SK-MEL-5 (cell line): Measurements from ENCODE around the gene ASIC1. TPM values are rescaled to one million over a fixed set of nuclear protein-coding genes. Genes with fewer than 3 reads are reported as not detected.

ENCODE experiments used
- DNase-seq: peaks from one replicate; pipeline ENCODE4 v3.0.0-alpha.2; 2016; ENCODE audit warnings: low read depth, low spot score
- in situ Hi-C: cut with HindIII; loops from 2 replicates; pipeline ENCODE4 v1.10.0; 2016; ENCODE audit warnings: low sequenced_read_pairs, high pct_unique_total_duplicates, low pct_unique_long_range_greater_than_20kb
- total RNA-seq: library from RNA; depleted of rRNA; stranded (reverse); fragments of >200 nt; shearing (Covaris generic); gene quantifications from 2 replicates; pipeline ENCODE4 v1.2.3, GENCODE V29; 2014

The ASIC1 gene
- total RNA-seq, 1 experiment from 2014 or later: 4.7 TPM

GRCh38 chr12:50089730-50090129, 32.3 kb downstream of the ASIC1 start:
- no peak for DNase-seq
- in situ Hi-C loops: no loop called here

- in situ Hi-C loops: no loop called here
- DNase-seq: no peak
Measured at GRCh38 chr12:50090391-50090790, 33.0 kb downstream of the ASIC1 start.

- in situ Hi-C loops: no loop called here
- no peak for DNase-seq
Measured at GRCh38 chr12:50097952-50098351, 40.6 kb downstream of the ASIC1 start.

GRCh38 chr12:50099302-50100008, 42.1 kb downstream of the ASIC1 start:
- DNase-seq: no peak
- in situ Hi-C loops: no loop called here

- no peak for DNase-seq
- in situ Hi-C loops: no loop called here
Measured at GRCh38 chr12:50100561-50100960, 43.2 kb downstream of the ASIC1 start.

- in situ Hi-C loops: no loop called here
- DNase-seq: peak; percentile 78
Measured at GRCh38 chr12:50101663-50102062, 44.3 kb downstream of the ASIC1 start.

GRCh38 chr12:50102131-50102531, 44.7 kb downstream of the ASIC1 start:
- in situ Hi-C loops: no loop called here
- DNase-seq: no peak

GRCh38 chr12:50102646-50103309, 45.4 kb downstream of the ASIC1 start:
- DNase-seq: no peak
- in situ Hi-C loops: no loop called here

- in situ Hi-C loops: no loop called here
- DNase-seq: no peak
Measured at GRCh38 chr12:50103351-50103750, 46.0 kb downstream of the ASIC1 start.

GRCh38 chr12:50103767-50104321, 46.4 kb downstream of the ASIC1 start, which contains the start of gene GPD1:
TSS of gene GPD1 (plus strand) at chr12:50104008. CDS start at chr12:50104051, 43 bp downstream.
- DNase-seq: peak; percentile 48
- in situ Hi-C loops: no loop called here

GRCh38 chr12:50104417-50105366, 47.3 kb downstream of the ASIC1 start:
- in situ Hi-C loops: no loop called here
- DNase-seq: no peak

GRCh38 chr12:50105913-50106450, 48.6 kb downstream of the ASIC1 start:
- in situ Hi-C loops: no loop called here
- DNase-seq: no peak

- in situ Hi-C loops: no loop called here
- no peak for DNase-seq
Measured at GRCh38 chr12:50106907-50107306, 49.5 kb downstream of the ASIC1 start.

- in situ Hi-C loops: no loop called here
- no peak for DNase-seq
Measured at GRCh38 chr12:50107416-50108268, 50.2 kb downstream of the ASIC1 start.

- in situ Hi-C loops: no loop called here
- no peak for DNase-seq
Measured at GRCh38 chr12:50109319-50109718, 51.9 kb downstream of the ASIC1 start.

- in situ Hi-C loops: no loop called here
- peak; percentile 19 for DNase-seq
Measured at GRCh38 chr12:50110127-50110761, 52.8 kb downstream of the ASIC1 start.
